IMR-90 (cell line): Measurements from ENCODE around the gene KCNH6.

Experiments
- POLR2A ChIP-seq: IDR thresholded peaks from 2 replicates; pipeline ENCODE4 v1.6.1; 2012; ENCODE audit warnings: mild to moderate bottlenecking, low read depth, low read length
- TF ChIP-seq, protein P1 (sequence below): conservative IDR thresholded peaks from 2 replicates; pipeline ENCODE4 v1.5.1; 2012; ENCODE audit warnings: mild to moderate bottlenecking, low read depth, low read length, improper control_type of control experiment

DNA sequence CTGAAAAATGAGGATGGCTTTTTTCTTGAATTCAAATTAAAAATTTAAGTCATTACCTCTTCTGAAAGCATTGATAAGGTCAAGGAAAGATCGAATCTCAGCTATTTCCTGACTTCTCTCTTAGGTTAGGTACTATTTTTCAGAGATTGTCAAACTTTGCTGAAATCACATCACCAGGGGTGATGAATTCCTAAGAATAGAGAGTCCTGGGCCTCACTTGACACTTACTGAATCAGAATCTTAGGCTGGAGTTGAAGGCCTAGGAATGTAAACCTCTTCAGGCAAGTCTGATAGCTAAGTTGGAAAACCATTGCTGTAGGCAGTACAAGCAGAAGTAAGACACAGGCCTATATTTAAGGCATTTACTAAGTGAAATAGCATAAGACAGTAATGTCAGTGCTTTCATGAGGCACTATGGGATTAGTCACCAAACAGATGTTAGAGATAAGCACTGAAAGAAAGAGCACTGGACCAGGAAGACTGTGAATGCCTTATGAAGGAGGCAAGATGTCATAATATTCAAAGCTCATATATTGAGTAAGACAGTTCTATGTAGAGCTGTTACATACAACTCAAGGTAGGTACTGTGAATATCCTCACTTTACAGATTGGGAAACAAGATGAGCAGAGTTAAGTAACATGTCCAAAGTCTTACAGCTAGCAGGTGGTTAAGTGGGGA lies 48.6 kb downstream of the KCNH6 start:
- TF ChIP-seq POLR2A = no peak
- TF ChIP-seq, protein P1, sequence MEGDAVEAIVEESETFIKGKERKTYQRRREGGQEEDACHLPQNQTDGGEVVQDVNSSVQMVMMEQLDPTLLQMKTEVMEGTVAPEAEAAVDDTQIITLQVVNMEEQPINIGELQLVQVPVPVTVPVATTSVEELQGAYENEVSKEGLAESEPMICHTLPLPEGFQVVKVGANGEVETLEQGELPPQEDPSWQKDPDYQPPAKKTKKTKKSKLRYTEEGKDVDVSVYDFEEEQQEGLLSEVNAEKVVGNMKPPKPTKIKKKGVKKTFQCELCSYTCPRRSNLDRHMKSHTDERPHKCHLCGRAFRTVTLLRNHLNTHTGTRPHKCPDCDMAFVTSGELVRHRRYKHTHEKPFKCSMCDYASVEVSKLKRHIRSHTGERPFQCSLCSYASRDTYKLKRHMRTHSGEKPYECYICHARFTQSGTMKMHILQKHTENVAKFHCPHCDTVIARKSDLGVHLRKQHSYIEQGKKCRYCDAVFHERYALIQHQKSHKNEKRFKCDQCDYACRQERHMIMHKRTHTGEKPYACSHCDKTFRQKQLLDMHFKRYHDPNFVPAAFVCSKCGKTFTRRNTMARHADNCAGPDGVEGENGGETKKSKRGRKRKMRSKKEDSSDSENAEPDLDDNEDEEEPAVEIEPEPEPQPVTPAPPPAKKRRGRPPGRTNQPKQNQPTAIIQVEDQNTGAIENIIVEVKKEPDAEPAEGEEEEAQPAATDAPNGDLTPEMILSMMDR = no peak
